Fibroblast of lung (primary cell): ENCODE results near the gene ELFN2.

Experiments used
- CTCF ChIP-seq, 2 donors: IDR thresholded peaks in 1 of 2; conservative IDR thresholded peaks in 1 of 2; 1 replicate in 1 of 2; 2 replicates in 1 of 2; pipeline ENCODE4 v1.5.1; 2011 to 2012; ENCODE audit warnings: low read length in 2 of 2, control low read depth in 1 of 2, inconsistent platforms in 1 of 2, low read depth in 1 of 2, mild to moderate bottlenecking in 1 of 2
- EZH2 ChIP-seq: IDR thresholded peaks from 2 replicates; pipeline ENCODE4 v1.5.1; 2012; ENCODE audit warnings: low read length, control low read depth, mild to moderate bottlenecking; ENCODE audit errors: missing control alignments

GRCh38 chr22:37401401-37402183 is 25.7 kb downstream of the ELFN2 start:
- TF ChIP-seq CTCF (conservative IDR thresholded peaks at IDR 0.05 in 1 of 2, IDR thresholded peaks at IDR 0.05 in 1 of 2; ENCODE audit: low read depth in 1 of 2, low read length in 2 of 2), result no peak
- TF ChIP-seq EZH2, result no peak
